Endothelial cell of umbilical vein (primary cell): ENCODE results near the gene RXYLT1. TPM values are rescaled to one million over a fixed set of nuclear protein-coding genes. Genes with fewer than 3 reads are reported as not detected.
A peak's percentile ranks its signal among the peaks of the same experiment; 100 is the strongest.

Experiments
- BruUV-seq: library from RNA; stranded (reverse); fragments of 400-500 nt; replicated peaks from 2 replicates; lab custom pipeline; 2021; lab: Mats Ljungman, UMichigan
- CTCF ChIA-PET: fragments of 300-600, 350-600 bp; sonication (Branson Sonifier 250); formaldehyde crosslinking; loops from one replicate; lab custom pipeline; 2021; ENCODE audit warnings: antibody characterized with exemption, inconsistent platforms; lab: Charles Lee
- POLR2A ChIA-PET: fragments of 300-600, 350-600 bp; sonication (Branson Sonifier 250); formaldehyde crosslinking; loops from one replicate; lab custom pipeline; 2021; ENCODE audit warnings: antibody characterized with exemption, inconsistent platforms; lab: Charles Lee
- DNase-seq: peaks from one replicate; pipeline ENCODE4 v3.0.0-alpha.2; 2011; ENCODE audit warnings: low read depth, low spot score
- FAIRE-seq: peaks from 2 replicates; lab custom pipeline; 2011; peaks lifted over from hg19 to GRCh38; lab: Jason Lieb, UNC
- H2AFZ ChIP-seq: 2 replicates; pipeline ENCODE4 v1.6.0; 2012; ENCODE audit warnings: low read depth, low read length, control low read depth, inconsistent platforms
- H3K27ac ChIP-seq: 2 replicates; pipeline ENCODE4 v1.5.1; 2011; ENCODE audit warnings: low read depth, mild to moderate bottlenecking, control low read depth, low read length, moderate library complexity; ENCODE audit not compliant: insufficient read depth
- H3K27me3 ChIP-seq, 2 experiments: 2 replicates each; pipeline versions ENCODE4 v1.6.0 to v1.6.1; 2011; ENCODE audit warnings: low read length in 2 of 2, mixed read lengths in 1 of 2; ENCODE audit not compliant: control insufficient read depth in 2 of 2, insufficient read depth in 2 of 2
- H3K36me3 ChIP-seq, 2 experiments: 2 replicates in 1 of 2; 3 replicates in 1 of 2; pipeline ENCODE4 v1.5.1; 2011; ENCODE audit warnings: low read length in 2 of 2, mild to moderate bottlenecking in 1 of 2, moderate library complexity in 1 of 2; ENCODE audit not compliant: control insufficient read depth in 2 of 2, insufficient read depth in 2 of 2; ENCODE audit errors: extremely low read depth in 1 of 2
- H3K4me1 ChIP-seq: 3 replicates; pipeline ENCODE4 v1.5.1; 2011; ENCODE audit warnings: mild to moderate bottlenecking, low read length; ENCODE audit not compliant: control insufficient read depth, insufficient read depth; ENCODE audit errors: extremely low read depth
- H3K4me2 ChIP-seq: 2 replicates; pipeline ENCODE4 v1.6.1; 2011; ENCODE audit warnings: low read length, control low read depth, mixed read lengths; ENCODE audit not compliant: insufficient read depth
- H3K4me3 ChIP-seq, 3 experiments: fragments of 200-600 bp in 1 of 3; sonication (generic), shearing (Covaris generic) in 1 of 3; replicated peaks in 1 of 3; 2 replicates each; pipeline ENCODE4 v1.5.1; 2011 to 2016; ENCODE audit warnings: control low read depth in 3 of 3, low read length in 3 of 3, mild to moderate bottlenecking in 2 of 3, inconsistent platforms in 1 of 3, low read depth in 1 of 3, moderate library complexity in 1 of 3; ENCODE audit not compliant: insufficient read depth in 1 of 3
- H3K79me2 ChIP-seq: 2 replicates; pipeline ENCODE4 v1.6.0; 2012; ENCODE audit warnings: low read length, inconsistent platforms; ENCODE audit not compliant: control insufficient read depth, insufficient read depth
- H3K9ac ChIP-seq: replicated peaks from 2 replicates; pipeline ENCODE3; 2011; ENCODE audit warnings: low read length, control low read depth; ENCODE audit not compliant: insufficient read depth; ENCODE audit errors: extremely low read depth
- H3K9me1 ChIP-seq: replicated peaks from 3 replicates; pipeline ENCODE4 v1.6.0; 2011; ENCODE audit warnings: mild to moderate bottlenecking, low read length; ENCODE audit not compliant: control insufficient read depth, insufficient read depth; ENCODE audit errors: extremely low read depth
- H3K9me3 ChIP-seq: replicated peaks from 2 replicates; pipeline ENCODE4 v1.5.1; 2012; ENCODE audit warnings: low read length, inconsistent platforms; ENCODE audit not compliant: control insufficient read depth, insufficient read depth
- H4K20me1 ChIP-seq: replicated peaks from 2 replicates; pipeline ENCODE3; 2011; ENCODE audit warnings: mild to moderate bottlenecking, low read length; ENCODE audit not compliant: control insufficient read depth, insufficient read depth; ENCODE audit errors: extremely low read depth
- CTCF ChIP-seq, 2 donors: IDR thresholded peaks; 1 replicate in 1 of 2; 2 replicates in 1 of 2; pipeline ENCODE4 v1.5.1; 2011; ENCODE audit warnings: low read length in 2 of 2, mild to moderate bottlenecking in 2 of 2, moderate library complexity in 2 of 2, control low read depth in 1 of 2, inconsistent platforms in 1 of 2, low read depth in 1 of 2; ENCODE audit not compliant: insufficient read depth in 1 of 2; ENCODE audit errors: extremely low read depth in 1 of 2
- EZH2 ChIP-seq: IDR thresholded peaks from 2 replicates; pipeline ENCODE4 v1.6.1; 2012; ENCODE audit warnings: borderline replicate concordance, low read depth, mild to moderate bottlenecking, moderate library complexity, low read length, inconsistent platforms; ENCODE audit not compliant: severe bottlenecking
- FOS ChIP-seq: IDR thresholded peaks from 2 replicates; pipeline ENCODE4 v1.6.1; 2011; ENCODE audit warnings: mild to moderate bottlenecking, low read length, moderate library complexity, borderline replicate concordance; ENCODE audit not compliant: insufficient read depth
- GATA2 ChIP-seq: IDR thresholded peaks from 2 replicates; pipeline ENCODE4 v1.7.0; 2011; ENCODE audit warnings: low read depth, mild to moderate bottlenecking, moderate library complexity, mixed read lengths, low read length; ENCODE audit not compliant: insufficient read length, insufficient read depth
- JUN ChIP-seq: IDR thresholded peaks from 2 replicates; pipeline ENCODE4 v1.6.1; 2011; ENCODE audit warnings: borderline replicate concordance, low read depth; ENCODE audit not compliant: insufficient read length, insufficient read depth
- MAX ChIP-seq: IDR thresholded peaks from 2 replicates; pipeline ENCODE4 v1.6.1; 2011; ENCODE audit not compliant: insufficient read depth, insufficient read length
- MYC ChIP-seq: IDR thresholded peaks from one replicate; pipeline ENCODE4 v1.6.1; 2011; ENCODE audit warnings: mild to moderate bottlenecking, low read depth, low read length
- POLR2A ChIP-seq: IDR thresholded peaks from 2 replicates; pipeline ENCODE4 v1.6.1; 2012; ENCODE audit warnings: low read depth, mild to moderate bottlenecking, control low read depth, low read length
- dilution Hi-C: fragments of 300-500 bp; cut with MboI; formaldehyde crosslinking; loops from one replicate; pipeline ENCODE4 v1.15.0; 2019; ENCODE audit warnings: low sequenced_read_pairs; ENCODE audit not compliant: extremely low pct_ligation_motif_present
- intact Hi-C: fragments of 100-400 bp; cut with micrococcal nuclease; formaldehyde crosslinking; loops from one replicate; pipeline ENCODE4 v1.10.0; 2022
- polyA plus RNA-seq, 4 experiments: library from polyadenylated mRNA; depleted of rRNA in 3 of 4; stranded (reverse) in 3 of 4; unstranded in 1 of 4; fragments of >200 nt; gene quantifications; 2 replicates each; pipeline versions ENCODE4 v1.2.1 to v1.2.3, GENCODE V29; 2011 to 2012; ENCODE audit warnings: missing spikeins in 1 of 4
- total RNA-seq: library from RNA; stranded (reverse); gene quantifications from 2 replicates; pipeline ENCODE4 v1.2.3, GENCODE V29; 2021

Gene RXYLT1
- total and polyA plus RNA-seq, 2 donors (not counting 3 experiments of a cell fraction or from before 2014, with no cell fraction given) = 8.1 to 13.1 TPM

DNA sequence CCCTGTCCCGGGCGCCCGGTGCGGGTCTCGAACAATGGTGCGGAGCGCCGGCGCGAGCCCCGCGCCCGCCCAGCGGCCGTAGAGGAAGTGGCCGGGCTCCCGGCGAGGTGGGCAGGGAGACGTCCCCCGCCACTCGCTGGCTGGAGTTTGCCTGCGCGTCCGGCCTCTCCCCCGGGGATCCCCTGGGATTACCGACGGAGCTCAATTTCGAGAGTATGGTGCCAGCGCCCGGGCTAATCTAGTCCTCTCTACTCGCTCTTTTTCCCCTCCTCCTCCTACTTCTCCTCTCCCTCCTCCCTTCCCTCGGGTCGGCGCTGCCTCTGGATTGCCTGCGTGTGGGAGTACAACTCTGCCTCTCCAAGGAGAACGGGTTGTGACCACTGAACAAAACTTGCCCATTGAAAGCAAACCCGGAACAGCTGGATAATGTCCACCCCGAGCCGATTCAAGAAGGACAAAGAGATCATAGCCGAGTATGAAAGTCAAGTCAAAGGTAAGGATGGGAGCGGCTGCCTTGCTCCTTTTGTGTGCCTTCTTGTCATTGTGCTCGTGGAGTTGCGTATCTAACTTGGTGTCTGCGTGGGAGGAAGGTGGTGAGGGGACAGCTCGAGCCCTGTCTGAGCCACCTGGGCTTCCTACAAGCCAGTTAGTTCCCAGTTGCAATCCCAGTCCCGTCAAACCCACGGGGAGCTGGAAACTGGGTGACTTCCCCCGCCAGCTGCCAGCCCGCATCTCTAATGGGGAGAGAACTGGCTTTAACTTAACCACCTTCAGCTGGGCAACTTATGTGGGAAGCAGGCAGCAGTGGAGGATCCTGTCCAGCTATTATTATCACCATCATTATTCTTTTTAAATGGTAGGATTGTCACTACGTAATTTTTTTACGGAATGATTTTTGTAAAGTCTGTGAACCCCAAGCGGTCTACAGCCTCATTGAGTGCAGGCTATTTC lies 65.0 kb downstream of the RXYLT1 start, which contains the start of gene SRGAP1:
Gene SRGAP1, plus strand, starts transcription at position 310 of the 951 bp plus-strand sequence. Its CDS starts 117 bp downstream, at position 427.
- Histone ChIP-seq H3K9ac (peak within 1 kb of the TSS; percentile 77), H3K4me3 (peak within 1 kb of the TSS; percentile 56 to 81 (median 63)), H3K27me3 (no peaks in the 10 kb centered on the region), H3K9me1 (no peaks in the 10 kb centered on the region), H3K79me2 (peaks cover 31% of the 10 kb centered on the region), H3K36me3 (no peaks in the 10 kb centered on the region), H3K4me1 (peaks cover 15% of the 10 kb centered on the region), H2AFZ (peak within 1 kb of the TSS; percentile 71), H3K9me3 (no peaks in the 10 kb centered on the region), H3K4me2 (peak within 1 kb of the TSS; percentile 89), H4K20me1 (no peaks in the 10 kb centered on the region), H3K27ac (peak within 1 kb of the TSS; percentile 55)
- peak; percentile 69 for FAIRE-seq
- peak; percentile 80 for DNase-seq
- TF ChIP-seq EZH2 = no peak
- no peak for TF ChIP-seq MAX
- TF ChIP-seq MYC = no peak
- TF ChIP-seq JUN = no peak
- peak; percentile 52 for TF ChIP-seq POLR2A
- TF ChIP-seq FOS = no peak
- no peak for TF ChIP-seq CTCF (IDR thresholded peaks at IDR 0.05; ENCODE audit: extremely low read depth in 1 of 2, insufficient read depth in 1 of 2, low read depth in 1 of 2, low read length in 2 of 2)
- no peak for TF ChIP-seq GATA2
- intact Hi-C loops (loop anchor here (1.0 to 5.0 kb wide), 9 partner anchors 54 to 548 kb away; partner anchors contain the start of gene C12orf56), dilution Hi-C loops (no loop called here)
- BruUV-seq = TSS peak; percentile 46
- ChIA-PET POLR2A (interaction anchor here (0.6 to 1.3 kb wide), 3 partner anchors 188 to 386 kb away, joined by 3 to 5 read pairs (median 4); no protein-coding TSS in a partner anchor), CTCF (interaction anchor here (0.7 to 3.7 kb wide), 40 partner anchors 10 to 412 kb away, joined by 3 to 56 read pairs (median 5); partner anchors contain the start of gene KICS2)
